ENCODE data around the gene UBQLN4. TPM values are rescaled to one million over a fixed set of nuclear protein-coding genes. Genes with fewer than 3 reads are reported as not detected.

UBQLN4 gene
- total and polyA plus RNA-seq, 4 donors = 7.4 to 17.8 (median 11.3) TPM

- TF ChIP-seq HNF4G (IDR thresholded peaks at IDR 0.05) = no peak
- TF ChIP-seq EGR1 (IDR thresholded peaks at IDR 0.05; ENCODE audit: low read depth in 2 of 2) = no peak
Measured at GRCh38 chr1:156006666-156007376, 46.8 kb downstream of the UBQLN4 start (continued).

- Histone ChIP-seq H3K9me3 (ENCODE audit: control insufficient read depth in 4 of 4, low read length in 3 of 4) (no peaks in the 10 kb centered on the region), H3K36me3 (ENCODE audit: control insufficient read depth in 4 of 4, insufficient read depth in 3 of 4, low read depth in 1 of 4, low read length in 3 of 4) (peaks cover 10 to 18% (median 15%) of the 10 kb centered on the region in 4 donors), H3K27ac (ENCODE audit: low read depth in 1 of 2, low read length in 2 of 2) (no peak overlapping the region), H3K4me3 (ENCODE audit: low read depth in 1 of 3, low read length in 3 of 3) (no peak overlapping the region), H3K4me1 (ENCODE audit: control insufficient read depth in 4 of 4, insufficient read depth in 4 of 4, low read length in 3 of 4) (peaks cover 0 to 14% (median 9%) of the 10 kb centered on the region in 4 donors), H3K9ac (ENCODE audit: low read depth in 1 of 2, low read length in 2 of 2) (no peak overlapping the region), H3K27me3 (ENCODE audit: control insufficient read depth in 4 of 4, insufficient read depth in 4 of 4, low read length in 3 of 4) (no peaks in the 10 kb centered on the region)
- WGBS = 78% methylated on average over 4 of the region's 4 CpGs
- no peak for TF ChIP-seq TAF1 (conservative IDR thresholded peaks at IDR 0.05)
- TF ChIP-seq MAX (IDR thresholded peaks at IDR 0.05) = no peak
- no peak for TF ChIP-seq SP1 (IDR thresholded peaks at IDR 0.05)
- TF ChIP-seq YY1 (IDR thresholded peaks at IDR 0.05) = no peak
- no peak for TF ChIP-seq GABPA (IDR thresholded peaks at IDR 0.05 in 1 of 2, conservative IDR thresholded peaks at IDR 0.05 in 1 of 2)
- no peak for TF ChIP-seq RAD21 (IDR thresholded peaks at IDR 0.05)
- no peak for TF ChIP-seq CTCF (IDR thresholded peaks at IDR 0.05; ENCODE audit: low read depth, low read length, missing input control)
- no peak for TF ChIP-seq HNF4A (conservative IDR thresholded peaks at IDR 0.05)
- TF ChIP-seq HNF4G (IDR thresholded peaks at IDR 0.05) = no peak
- no peak for TF ChIP-seq ZBTB33 (IDR thresholded peaks at IDR 0.05)
- no peak for TF ChIP-seq FOXA2 (IDR thresholded peaks at IDR 0.05)
- TF ChIP-seq RXRA (IDR thresholded peaks at IDR 0.05) = no peak
- no peak for TF ChIP-seq EGR1 (IDR thresholded peaks at IDR 0.05; ENCODE audit: low read depth in 2 of 2)
- no peak for TF ChIP-seq NR2F2 (IDR thresholded peaks at IDR 0.05)
- no peak for TF ChIP-seq FOXA1 (IDR thresholded peaks at IDR 0.05)
- no peak for TF ChIP-seq REST (IDR thresholded peaks at IDR 0.05)
- TF ChIP-seq JUND (IDR thresholded peaks at IDR 0.05) = no peak
- TF ChIP-seq ATF3 (IDR thresholded peaks at IDR 0.05) = no peak
- DNase-seq (ENCODE audit: low spot score) = no peak
Measured at GRCh38 chr1:156004843-156005584, 48.6 kb downstream of the UBQLN4 start.

Measured in liver (tissue), 9 donors.